ENCODE measurements around the gene METTL9. TPM values are rescaled to one million over a fixed set of nuclear protein-coding genes. Genes with fewer than 3 reads are reported as not detected.

The METTL9 gene
- total and polyA plus RNA-seq, 8 donors = 10.2 to 55.2 (median 33.1) TPM

DNA sequence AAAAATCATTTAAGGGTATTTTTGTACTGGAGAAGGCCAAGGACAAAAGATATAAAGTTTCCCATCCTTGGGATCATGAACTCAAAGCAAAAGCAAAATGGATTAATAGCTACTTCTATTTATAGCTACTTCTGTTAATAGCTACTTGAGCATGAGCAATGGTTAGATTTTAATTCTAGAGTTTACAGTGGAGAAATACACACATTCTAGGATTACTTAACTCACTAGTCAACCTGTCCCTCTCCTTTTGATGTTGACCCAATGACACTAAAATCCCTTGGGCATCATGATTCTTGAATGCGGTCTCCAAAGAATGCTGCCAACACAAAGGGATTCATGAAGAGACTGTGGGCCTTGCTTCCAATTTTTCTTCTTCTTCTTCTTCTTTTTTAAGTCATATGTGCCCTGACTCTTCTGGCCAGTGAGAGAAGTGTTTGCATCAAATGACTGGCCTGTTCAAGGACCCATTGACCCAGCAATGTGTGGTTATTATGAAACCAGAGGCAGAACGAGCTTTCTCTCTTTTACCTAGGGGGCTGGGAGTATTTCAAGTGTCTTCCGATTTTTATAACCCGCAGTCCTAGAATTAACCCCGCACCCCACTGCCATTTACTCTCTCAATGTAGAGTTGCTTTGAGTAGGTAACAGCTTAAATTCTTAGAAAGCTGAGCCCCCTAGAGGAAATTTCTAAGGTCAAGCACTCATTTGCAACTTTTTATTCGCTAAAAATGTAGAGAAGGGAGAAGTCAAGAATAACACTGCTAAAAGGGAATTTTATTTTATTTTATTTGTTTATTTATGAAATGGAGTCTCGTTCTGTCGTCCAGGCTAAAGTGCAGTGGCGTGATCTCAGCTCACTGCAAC lies 99.0 kb downstream of the METTL9 start:
- WGBS, 2 donors = 75 to 79% methylated on average over 9 of the region's 9 CpGs
- no peak overlapping the region for H3K4me3 ChIP-seq
- H3K4me1 ChIP-seq = no peaks in the 10 kb centered on the region
- no peaks in the 10 kb centered on the region for H3K36me3 ChIP-seq
- H3K27ac ChIP-seq = no peak overlapping the region
- TF ChIP-seq, protein P1, sequence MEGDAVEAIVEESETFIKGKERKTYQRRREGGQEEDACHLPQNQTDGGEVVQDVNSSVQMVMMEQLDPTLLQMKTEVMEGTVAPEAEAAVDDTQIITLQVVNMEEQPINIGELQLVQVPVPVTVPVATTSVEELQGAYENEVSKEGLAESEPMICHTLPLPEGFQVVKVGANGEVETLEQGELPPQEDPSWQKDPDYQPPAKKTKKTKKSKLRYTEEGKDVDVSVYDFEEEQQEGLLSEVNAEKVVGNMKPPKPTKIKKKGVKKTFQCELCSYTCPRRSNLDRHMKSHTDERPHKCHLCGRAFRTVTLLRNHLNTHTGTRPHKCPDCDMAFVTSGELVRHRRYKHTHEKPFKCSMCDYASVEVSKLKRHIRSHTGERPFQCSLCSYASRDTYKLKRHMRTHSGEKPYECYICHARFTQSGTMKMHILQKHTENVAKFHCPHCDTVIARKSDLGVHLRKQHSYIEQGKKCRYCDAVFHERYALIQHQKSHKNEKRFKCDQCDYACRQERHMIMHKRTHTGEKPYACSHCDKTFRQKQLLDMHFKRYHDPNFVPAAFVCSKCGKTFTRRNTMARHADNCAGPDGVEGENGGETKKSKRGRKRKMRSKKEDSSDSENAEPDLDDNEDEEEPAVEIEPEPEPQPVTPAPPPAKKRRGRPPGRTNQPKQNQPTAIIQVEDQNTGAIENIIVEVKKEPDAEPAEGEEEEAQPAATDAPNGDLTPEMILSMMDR (IDR thresholded peaks at IDR 0.05) = no peak
- no peaks in the 10 kb centered on the region for H3K9me3 ChIP-seq
- no peak for DNase-seq
- no peak for ATAC-seq
- intact Hi-C loops (cut with DNase I) = no loop called here
- FAIRE-seq = no peak
- no peaks in the 10 kb centered on the region for H3K27me3 ChIP-seq

DNA sequence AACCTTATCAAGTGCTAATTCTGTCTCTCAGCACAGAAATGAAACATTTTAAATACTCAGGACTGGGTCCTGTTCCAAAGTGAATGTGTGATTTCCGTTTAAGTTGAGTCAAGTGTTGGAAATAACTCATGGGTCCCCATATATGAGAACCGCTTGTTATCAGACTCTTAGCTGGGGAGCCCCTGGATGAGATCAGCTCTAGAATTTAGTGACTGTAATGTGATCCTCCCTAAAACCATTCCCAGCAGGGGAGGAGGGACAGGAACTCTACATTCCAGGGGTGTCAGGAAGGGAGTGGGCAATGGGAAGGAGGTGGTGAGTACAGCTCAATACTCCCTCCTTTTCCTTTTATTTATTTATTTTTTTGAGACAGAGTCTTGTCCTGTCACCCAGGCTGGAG lies 101.9 kb downstream of the METTL9 start:
- intact Hi-C loops (cut with DNase I) = loop anchor here in 2 of 3 donors (5.0 to 10.0 kb wide), 2 partner anchors 44 to 116 kb away; no protein-coding TSS in a partner anchor
- Histone ChIP-seq H3K9me3 (no peaks in the 10 kb centered on the region), H3K36me3 (no peaks in the 10 kb centered on the region), H3K4me1 (no peaks in the 10 kb centered on the region), H3K27me3 (no peaks in the 10 kb centered on the region), H3K27ac (no peak overlapping the region), H3K4me3 (no peak overlapping the region)
- no peak for FAIRE-seq
- ATAC-seq = no peak
- TF ChIP-seq, protein P1 (IDR thresholded peaks at IDR 0.05) = no peak
- DNase-seq = no peak
- 25 to 49% methylated on average over 2 of the region's 2 CpGs for WGBS, 2 donors

DNA sequence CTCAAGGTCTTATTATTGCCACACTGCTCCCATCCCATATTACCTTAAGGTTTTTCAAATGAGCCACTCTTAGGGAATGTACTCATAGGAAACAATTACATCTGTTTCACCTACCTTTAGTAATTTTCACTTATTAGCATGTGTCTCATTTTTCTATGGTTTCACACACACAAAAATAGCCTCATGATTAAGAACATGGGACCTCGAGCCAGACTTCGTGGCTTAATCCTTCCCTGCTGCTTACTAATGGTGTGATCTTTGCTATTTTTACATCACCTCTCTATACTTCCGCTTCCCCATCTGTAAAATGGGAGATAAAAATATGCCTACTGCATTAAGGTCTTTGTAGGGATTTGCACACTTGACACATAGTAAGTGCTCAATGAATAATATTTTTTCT lies 102.9 kb downstream of the METTL9 start:
- 67 to 79% methylated on average over 3 of the region's 3 CpGs for WGBS, 2 donors
- TF ChIP-seq, protein P1 (IDR thresholded peaks at IDR 0.05) = no peak
- no peaks in the 10 kb centered on the region for H3K36me3 ChIP-seq
- intact Hi-C loops (cut with DNase I) = loop anchor here in 2 of 3 donors (5.0 to 10.0 kb wide), 2 partner anchors 45 to 117 kb away; no protein-coding TSS in a partner anchor
- no peak for FAIRE-seq
- no peak overlapping the region for H3K27ac ChIP-seq
- H3K4me3 ChIP-seq = no peak overlapping the region
- no peak for ATAC-seq
- DNase-seq = no peak
- H3K9me3 ChIP-seq = no peaks in the 10 kb centered on the region
- no peaks in the 10 kb centered on the region for H3K4me1 ChIP-seq
- no peaks in the 10 kb centered on the region for H3K27me3 ChIP-seq

DNA sequence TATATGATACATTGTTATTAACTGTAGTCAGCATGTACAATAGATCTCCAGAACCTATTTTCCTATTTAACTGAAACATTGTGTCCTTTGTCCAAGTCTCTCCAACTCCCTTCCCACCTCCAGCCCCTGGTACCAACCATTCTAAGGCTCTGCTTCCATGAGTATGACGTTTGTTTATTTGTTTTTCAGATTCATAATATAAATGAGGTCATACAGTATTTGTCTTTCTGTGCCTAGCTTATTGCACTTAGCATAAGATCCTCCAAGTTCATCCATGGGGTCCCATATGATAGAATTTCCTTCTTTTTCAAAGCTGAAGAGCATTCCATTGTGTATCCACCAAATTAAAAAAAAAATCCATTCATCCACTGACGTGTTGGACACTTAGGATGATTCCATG lies 103.8 kb downstream of the METTL9 start:
- intact Hi-C loops (cut with DNase I) = loop anchor here in 2 of 3 donors (5.0 to 10.0 kb wide), 2 partner anchors 46 to 118 kb away; no protein-coding TSS in a partner anchor
- H3K4me3 ChIP-seq = no peak overlapping the region
- no peaks in the 10 kb centered on the region for H3K4me1 ChIP-seq
- H3K9me3 ChIP-seq = no peaks in the 10 kb centered on the region
- no peak overlapping the region for H3K27ac ChIP-seq
- H3K27me3 ChIP-seq = no peaks in the 10 kb centered on the region
- no peak for FAIRE-seq
- H3K36me3 ChIP-seq = no peaks in the 10 kb centered on the region
- no peak for DNase-seq
- WGBS, 2 donors = 30 to 31% methylated on average over 2 of the region's 2 CpGs
- no peak for ATAC-seq
- TF ChIP-seq, protein P1 (IDR thresholded peaks at IDR 0.05) = no peak

All from pancreas (tissue), 10 donors.